Suppressor macrophage treated with lipopolysaccharide for 1 hour (primary cell): ENCODE results near the gene LYPD4.
A peak's percentile ranks its signal among the peaks of the same experiment; 100 is the strongest.
"Not testable (repeated sequence)": the region's sequence is repeated elsewhere in the genome, so short reads cannot be mapped to it uniquely, and the experiment has no call there.

ENCODE experiments used
- DNase-seq, 3 donors: peaks; one replicate each; pipeline ENCODE4 v3.0.0-alpha.2; 2020 to 2022

LYPD4 gene

GRCh38 chr19:41799444-41800000 is 45.0 kb downstream of the LYPD4 start:
- no peak for DNase-seq

GRCh38 chr19:41796901-41797300 is 47.6 kb downstream of the LYPD4 start:
- DNase-seq = no peak

DNA sequence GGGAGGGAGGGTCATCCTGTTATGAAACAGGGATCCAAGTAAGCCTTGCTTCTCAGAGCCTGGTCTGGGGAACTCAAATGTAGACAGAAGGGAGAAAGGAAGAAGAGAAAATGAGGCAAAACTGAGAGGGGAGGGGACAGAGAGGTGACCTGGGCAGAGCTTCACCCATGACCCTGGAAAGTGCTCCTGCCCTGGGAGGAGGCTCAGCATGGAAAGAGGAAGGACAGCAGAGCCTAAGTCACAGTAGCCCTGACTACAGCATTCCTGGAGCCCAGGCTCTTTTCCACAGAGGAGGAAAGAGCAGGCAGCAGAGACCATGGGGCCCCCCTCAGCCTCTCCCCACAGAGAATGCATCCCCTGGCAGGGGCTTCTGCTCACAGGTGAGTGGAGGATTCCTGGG is 48.1 kb downstream of the LYPD4 start, which contains the start of gene CEACAM3:
CEACAM3 (plus strand) TSS at position 226 of the 400 bp plus-strand sequence; CDS start at position 317, 91 bp downstream.
- DNase-seq = peak in 2 of 3 donors; percentile 44 to 47

DNA sequence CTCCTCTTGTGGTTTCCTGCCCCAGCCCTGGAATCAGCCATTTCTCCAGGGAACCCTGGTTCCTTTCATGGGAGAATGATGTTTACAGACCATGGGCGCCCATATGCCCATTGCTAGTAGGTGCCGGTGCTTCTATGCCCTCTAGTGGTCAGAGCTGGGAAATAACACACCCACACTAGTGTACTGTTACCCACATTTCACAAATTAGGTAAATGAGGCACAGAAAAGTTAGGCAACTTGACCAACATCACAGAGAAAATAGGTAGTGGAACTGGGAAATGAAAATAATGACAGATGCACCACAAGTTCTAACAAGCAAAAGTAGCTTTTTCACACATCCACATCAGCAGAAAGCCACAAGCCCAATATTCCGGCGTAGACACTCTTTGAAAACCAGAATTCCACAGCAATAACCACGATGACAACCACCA is 49.4 kb downstream of the LYPD4 start:
- peak; percentile 79 to 82 (median 81) for DNase-seq

GRCh38 chr19:41793414-41793727 is 51.1 kb downstream of the LYPD4 start:
- no peak for DNase-seq

- peak; percentile 71 to 88 (median 87) for DNase-seq
Observed at GRCh38 chr19:41792513-41793413, 51.7 kb downstream of the LYPD4 start.

- not testable (repeated sequence) for DNase-seq
Observed at GRCh38 chr19:41789053-41789452, 55.4 kb downstream of the LYPD4 start.

DNA sequence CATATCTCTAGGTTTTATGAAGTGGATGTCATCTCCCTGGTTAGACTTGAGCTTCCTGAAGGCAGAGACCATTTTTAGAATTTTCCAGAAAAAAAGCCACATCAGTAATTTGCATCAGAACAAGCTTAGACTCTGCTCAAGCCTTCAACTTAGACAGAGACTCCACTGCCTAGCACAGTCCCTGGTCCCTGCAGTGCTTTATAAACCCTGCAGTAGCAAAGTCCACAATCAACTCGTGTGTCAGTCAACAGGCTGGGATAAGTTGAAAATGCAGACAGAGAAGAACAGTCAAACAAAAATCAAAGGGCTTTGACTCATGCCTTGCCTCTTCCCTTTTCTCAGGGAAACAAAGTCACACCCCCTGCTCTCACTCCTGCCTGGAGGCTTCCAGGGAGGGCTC is 56.0 kb downstream of the LYPD4 start:
- DNase-seq = not testable (repeated sequence)
